HCT116 (cell line): Measurements from ENCODE around the gene TAF15. TPM values are rescaled to one million over a fixed set of nuclear protein-coding genes. Genes with fewer than 3 reads are reported as not detected.
A peak's percentile ranks its signal among the peaks of the same experiment; 100 is the strongest.

ENCODE experiments used
- ATAC-seq: fragments of 200-7000 bp; cut with Tn5 transposase; 2 replicates; pipeline ENCODE4 v1.9.1; 2020; ENCODE audit warnings: mild to moderate bottlenecking, moderate library complexity
- BruUV-seq: library from RNA; stranded (reverse); fragments of 400-500 nt; replicated peaks from 2 replicates; lab custom pipeline; 2021; lab: Mats Ljungman, UMichigan
- CTCF ChIA-PET: fragments of 300-600 bp; sonication (Branson Sonifier 250); formaldehyde crosslinking; loops from one replicate; lab custom pipeline; 2021; ENCODE audit warnings: antibody characterized with exemption; lab: Charles Lee
- POLR2A ChIA-PET: fragments of 300-600, 350-600 bp; sonication (Branson Sonifier 250); formaldehyde crosslinking; loops from one replicate; lab custom pipeline; 2021; ENCODE audit warnings: antibody characterized with exemption; lab: Charles Lee
- RAD21 ChIA-PET, 2 experiments: fragments of 300-600 bp; sonication (Branson Sonifier 250); formaldehyde crosslinking; loops; one replicate each; lab custom pipeline; 2023; ENCODE audit warnings: low total read pairs in 2 of 2; ENCODE audit not compliant: uncharacterized antibody in 2 of 2, unreplicated experiment in 2 of 2, low non-redundant PET in 1 of 2; lab: Charles Lee
- DNase-seq: peaks from one replicate; pipeline ENCODE4 v3.0.0-alpha.2; 2010; ENCODE audit warnings: low read depth, low spot score
- H2AFZ ChIP-seq: fragments of 200-600 bp; shearing (Covaris generic), sonication (generic); 2 replicates; pipeline ENCODE4 v1.6.1; 2017; ENCODE audit warnings: low read depth, mixed run types, mixed read lengths, antibody characterized with exemption, low read length; ENCODE audit not compliant: poor library complexity, severe bottlenecking
- H3K27ac ChIP-seq: 2 replicates; pipeline ENCODE4 v1.5.1; 2012; ENCODE audit warnings: low read depth, low read length
- H3K27me3 ChIP-seq: fragments of 200-600 bp; sonication (generic); 2 replicates; pipeline ENCODE4 v1.6.1; 2016; ENCODE audit warnings: mixed run types, low read length, mixed read lengths; ENCODE audit not compliant: insufficient read depth
- H3K36me3 ChIP-seq, 2 experiments: fragments of 200-500 bp in 1 of 2; fragments of 200-600 bp in 1 of 2; sonication (Bioruptor generic) in 1 of 2; sonication (generic) in 1 of 2; 2 replicates each; pipeline versions ENCODE4 v1.5.1 to v1.6.1; 2014 to 2016; ENCODE audit warnings: low read length in 2 of 2, inconsistent platforms in 1 of 2, mixed read lengths in 1 of 2, mixed run types in 1 of 2; ENCODE audit not compliant: insufficient read depth in 2 of 2, control insufficient read depth in 1 of 2
- H3K4me1 ChIP-seq, 2 experiments: fragments of 200-600 bp in 1 of 2; sonication (generic) in 1 of 2; 2 replicates each; pipeline versions ENCODE4 v1.5.1 to v1.6.1; 2012 to 2017; ENCODE audit warnings: low read length in 2 of 2, inconsistent platforms in 1 of 2, mild to moderate bottlenecking in 1 of 2, mixed read lengths in 1 of 2, mixed run types in 1 of 2, moderate library complexity in 1 of 2; ENCODE audit not compliant: insufficient read depth in 2 of 2, control insufficient read depth in 1 of 2
- H3K4me2 ChIP-seq: fragments of 200-600 bp; sonication (generic); 2 replicates; pipeline ENCODE4 v1.6.1; 2017; ENCODE audit warnings: mixed run types, low read length, mixed read lengths
- H3K4me3 ChIP-seq, 2 experiments: fragments of 200-600 bp in 1 of 2; sonication (generic) in 1 of 2; replicated peaks in 1 of 2; 2 replicates each; pipeline ENCODE4 v1.5.1; 2011 to 2016; ENCODE audit warnings: low read length in 2 of 2, control low read depth in 1 of 2, low read depth in 1 of 2, mild to moderate bottlenecking in 1 of 2, mixed read lengths in 1 of 2, mixed run types in 1 of 2
- H3K79me2 ChIP-seq: fragments of 200-600 bp; sonication (generic); 2 replicates; pipeline ENCODE4 v1.6.1; 2017; ENCODE audit warnings: mild to moderate bottlenecking, mixed run types, low read length, moderate library complexity, mixed read lengths; ENCODE audit not compliant: insufficient read depth
- H3K9ac ChIP-seq: fragments of 200-600 bp; sonication (generic); 2 replicates; pipeline ENCODE4 v1.6.1; 2016; ENCODE audit warnings: low read length, mixed read lengths
- H3K9me2 ChIP-seq: fragments of 200-600 bp; sonication (generic), shearing (Covaris generic); 2 replicates; pipeline ENCODE4 v1.6.1; 2017; ENCODE audit warnings: mixed run types, mild to moderate bottlenecking, moderate library complexity; ENCODE audit not compliant: insufficient read depth
- H3K9me3 ChIP-seq, 2 experiments: fragments of 200-500 bp in 1 of 2; fragments of 200-600 bp in 1 of 2; sonication (Bioruptor generic) in 1 of 2; sonication (generic) in 1 of 2; 2 replicates each; pipeline ENCODE4 v1.6.1; 2014 to 2017; ENCODE audit warnings: low read length in 2 of 2, mixed read lengths in 2 of 2, inconsistent platforms in 1 of 2, low read depth in 1 of 2, mild to moderate bottlenecking in 1 of 2, mixed run types in 1 of 2, moderate library complexity in 1 of 2; ENCODE audit not compliant: control insufficient read depth in 1 of 2, insufficient read depth in 1 of 2
- H4K20me1 ChIP-seq: fragments of 200-600 bp; sonication (generic), shearing (Covaris generic); 2 replicates; pipeline ENCODE4 v1.6.1; 2017; ENCODE audit warnings: mixed run types, mild to moderate bottlenecking, moderate library complexity; ENCODE audit not compliant: insufficient read depth
- CBX3 ChIP-seq: IDR thresholded peaks from 2 replicates; pipeline ENCODE4 v1.6.1; 2012; ENCODE audit warnings: low read depth
- ELF1 ChIP-seq: IDR thresholded peaks from 2 replicates; pipeline ENCODE4 v1.6.1; 2012; ENCODE audit warnings: low read depth, borderline replicate concordance
- YY1 ChIP-seq: IDR thresholded peaks from 2 replicates; pipeline ENCODE4 v1.6.1; 2011; ENCODE audit warnings: low read length, low read depth, moderate library complexity, mild to moderate bottlenecking; ENCODE audit not compliant: insufficient replicate concordance; ENCODE audit errors: extremely low read depth
- ZFX ChIP-seq: fragments of 450-650 bp; IDR thresholded peaks from 2 replicates; pipeline ENCODE4 v1.6.1; 2017
- ZNF274 ChIP-seq: fragments of 200-500 bp; sonication (Bioruptor generic); IDR thresholded peaks from 2 replicates; pipeline ENCODE4 v1.6.1; 2014; ENCODE audit warnings: mild to moderate bottlenecking, low read depth, low read length, inconsistent platforms
- intact Hi-C: fragments of 100-400 bp; cut with micrococcal nuclease; formaldehyde crosslinking; loops from 2 replicates; pipeline ENCODE4 v1.10.0; 2022
- total RNA-seq: library from RNA; stranded (reverse); gene quantifications from one replicate; pipeline ENCODE4 v1.2.1, GENCODE V29; 2021; ENCODE audit not compliant: unreplicated experiment
- TF ChIP-seq, protein P1 (sequence below): IDR thresholded peaks from 2 replicates; pipeline ENCODE4 v1.6.1; 2012; ENCODE audit warnings: low read depth
- TF ChIP-seq, protein P2 (sequence below), 3 experiments: fragments of 200-600 bp in 1 of 3; sonication (generic) in 1 of 3; IDR thresholded peaks in 2 of 3; conservative IDR thresholded peaks in 1 of 3; 2 replicates each; pipeline ENCODE4 v1.5.1; 2012 to 2017; ENCODE audit warnings: low read depth in 2 of 3, low read length in 2 of 3, antibody characterized with exemption in 1 of 3, borderline replicate concordance in 1 of 3, control low read depth in 1 of 3, mild to moderate bottlenecking in 1 of 3, mixed read lengths in 1 of 3, mixed run types in 1 of 3, moderate library complexity in 1 of 3; ENCODE audit not compliant: insufficient read depth in 1 of 3

Gene TAF15
- total RNA-seq, 1 experiment from 2014 or later = 346 TPM

DNA sequence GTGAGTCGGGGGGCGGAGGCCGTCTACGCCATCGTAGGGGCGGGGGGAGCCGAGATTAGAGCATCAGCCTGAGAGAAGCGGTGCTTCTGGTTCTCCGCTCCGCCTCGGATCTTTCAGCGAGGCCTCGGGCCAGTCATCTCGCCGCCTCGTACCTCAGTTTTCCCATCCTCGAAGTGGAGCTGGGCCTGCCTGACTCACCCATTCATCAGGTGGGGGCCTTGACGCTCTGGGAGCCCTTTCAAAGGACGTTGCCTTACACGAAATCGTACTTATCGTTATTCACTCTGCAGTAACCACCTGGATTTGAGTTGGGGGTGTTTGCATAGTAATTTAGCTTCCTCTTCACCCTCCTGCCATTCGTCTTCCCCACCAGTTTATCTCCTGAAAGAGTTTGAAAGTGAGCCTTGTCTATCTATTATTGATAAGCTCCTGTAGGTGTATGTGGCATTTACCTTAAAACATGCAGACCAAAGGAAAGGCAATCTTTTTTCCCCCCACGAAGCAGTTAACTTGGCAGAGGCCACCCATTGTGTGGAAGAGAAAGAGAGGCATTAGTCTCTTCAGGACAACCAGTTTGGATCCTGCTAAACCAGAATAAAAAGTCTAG lies 674 bp downstream of the TAF15 start:
- Histone ChIP-seq H3K4me3 (peak overlapping the region; percentile 76 to 89), H3K9me2 (no peaks in the 10 kb centered on the region), H4K20me1 (peaks cover 36% of the 10 kb centered on the region), H3K4me2 (peak overlapping the region; percentile 92), H3K79me2 (peaks cover 56% of the 10 kb centered on the region), H3K36me3 (peaks cover 0 to 2% of the 10 kb centered on the region in 2 experiments; a peak in 1 of 4 replicates), H3K27ac (peak overlapping the region; percentile 66), H3K27me3 (no peaks in the 10 kb centered on the region), H3K9ac (peak overlapping the region; percentile 89), H2AFZ (no peak overlapping the region), H3K4me1 (peaks cover 22 to 34% of the 10 kb centered on the region in 2 experiments), H3K9me3 (no peaks in the 10 kb centered on the region)
- TF ChIP-seq, protein P1, sequence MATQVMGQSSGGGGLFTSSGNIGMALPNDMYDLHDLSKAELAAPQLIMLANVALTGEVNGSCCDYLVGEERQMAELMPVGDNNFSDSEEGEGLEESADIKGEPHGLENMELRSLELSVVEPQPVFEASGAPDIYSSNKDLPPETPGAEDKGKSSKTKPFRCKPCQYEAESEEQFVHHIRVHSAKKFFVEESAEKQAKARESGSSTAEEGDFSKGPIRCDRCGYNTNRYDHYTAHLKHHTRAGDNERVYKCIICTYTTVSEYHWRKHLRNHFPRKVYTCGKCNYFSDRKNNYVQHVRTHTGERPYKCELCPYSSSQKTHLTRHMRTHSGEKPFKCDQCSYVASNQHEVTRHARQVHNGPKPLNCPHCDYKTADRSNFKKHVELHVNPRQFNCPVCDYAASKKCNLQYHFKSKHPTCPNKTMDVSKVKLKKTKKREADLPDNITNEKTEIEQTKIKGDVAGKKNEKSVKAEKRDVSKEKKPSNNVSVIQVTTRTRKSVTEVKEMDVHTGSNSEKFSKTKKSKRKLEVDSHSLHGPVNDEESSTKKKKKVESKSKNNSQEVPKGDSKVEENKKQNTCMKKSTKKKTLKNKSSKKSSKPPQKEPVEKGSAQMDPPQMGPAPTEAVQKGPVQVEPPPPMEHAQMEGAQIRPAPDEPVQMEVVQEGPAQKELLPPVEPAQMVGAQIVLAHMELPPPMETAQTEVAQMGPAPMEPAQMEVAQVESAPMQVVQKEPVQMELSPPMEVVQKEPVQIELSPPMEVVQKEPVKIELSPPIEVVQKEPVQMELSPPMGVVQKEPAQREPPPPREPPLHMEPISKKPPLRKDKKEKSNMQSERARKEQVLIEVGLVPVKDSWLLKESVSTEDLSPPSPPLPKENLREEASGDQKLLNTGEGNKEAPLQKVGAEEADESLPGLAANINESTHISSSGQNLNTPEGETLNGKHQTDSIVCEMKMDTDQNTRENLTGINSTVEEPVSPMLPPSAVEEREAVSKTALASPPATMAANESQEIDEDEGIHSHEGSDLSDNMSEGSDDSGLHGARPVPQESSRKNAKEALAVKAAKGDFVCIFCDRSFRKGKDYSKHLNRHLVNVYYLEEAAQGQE = no peak
- TF ChIP-seq ELF1 = no peak
- ChIA-PET CTCF (interaction anchor here (3.3 kb wide), 1 partner anchor 45 kb away, joined by 76 read pairs; no protein-coding TSS in a partner anchor), RAD21 (interaction anchor here in 1 of 2 experiments (1.4 kb wide), 1 partner anchor 46 kb away, joined by 10 read pairs; no protein-coding TSS in a partner anchor), POLR2A (interaction anchor here (0.9 to 3.9 kb wide), 7 partner anchors 8 to 231 kb away, joined by 3 to 41 read pairs (median 4); partner anchors contain the start of gene PEX12)
- DNase-seq (no peak), ATAC-seq (no peak)
- no TSS peak for BruUV-seq
- intact Hi-C loops = loop anchor here (1.0 to 10.0 kb wide), 2 partner anchors 46 to 195 kb away; no protein-coding TSS in a partner anchor

DNA sequence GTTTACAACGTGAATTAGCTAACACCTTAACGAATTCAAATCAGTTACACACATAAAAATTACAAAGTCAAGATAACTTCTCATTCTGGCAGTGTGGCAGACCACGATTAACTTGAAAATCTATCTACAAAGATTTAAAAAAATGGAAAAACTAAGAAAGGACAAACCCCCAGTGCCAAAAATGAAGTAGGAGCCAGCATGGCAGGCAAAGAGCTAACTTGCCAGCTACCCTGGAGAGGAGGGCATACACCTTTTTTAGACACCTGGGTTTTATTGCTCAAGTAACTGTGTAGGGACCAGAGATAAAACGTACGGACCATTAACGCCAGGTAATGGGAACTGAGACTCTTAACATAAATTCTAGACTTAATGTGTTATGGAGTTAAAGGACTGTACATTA lies 2.5 kb downstream of the TAF15 start:
- H2AFZ ChIP-seq = no peak overlapping the region
- peaks cover 4 to 13% of the 10 kb centered on the region in 2 experiments; a peak in 3 of 4 replicates for H3K36me3 ChIP-seq
- POLR2A ChIA-PET = interaction anchor here (0.6 kb wide), 1 partner anchor 222 kb away, joined by 3 read pairs; no protein-coding TSS in a partner anchor
- H3K9me3 ChIP-seq = no peaks in the 10 kb centered on the region
- no peak overlapping the region for H3K4me3 ChIP-seq
- H3K27ac ChIP-seq = no peak overlapping the region
- H3K4me1 ChIP-seq = peaks cover 22 to 30% of the 10 kb centered on the region in 2 experiments
- DNase-seq = no peak
- no peak overlapping the region for H3K9ac ChIP-seq
- no TSS peak for BruUV-seq
- H4K20me1 ChIP-seq = peaks cover 44% of the 10 kb centered on the region
- peaks cover 74% of the 10 kb centered on the region for H3K79me2 ChIP-seq
- no peaks in the 10 kb centered on the region for H3K9me2 ChIP-seq
- TF ChIP-seq YY1 (no peak), CBX3 (no peak), ELF1 (no peak), ZFX (no peak), ZNF274 (no peak)
- TF ChIP-seq, protein P2, sequence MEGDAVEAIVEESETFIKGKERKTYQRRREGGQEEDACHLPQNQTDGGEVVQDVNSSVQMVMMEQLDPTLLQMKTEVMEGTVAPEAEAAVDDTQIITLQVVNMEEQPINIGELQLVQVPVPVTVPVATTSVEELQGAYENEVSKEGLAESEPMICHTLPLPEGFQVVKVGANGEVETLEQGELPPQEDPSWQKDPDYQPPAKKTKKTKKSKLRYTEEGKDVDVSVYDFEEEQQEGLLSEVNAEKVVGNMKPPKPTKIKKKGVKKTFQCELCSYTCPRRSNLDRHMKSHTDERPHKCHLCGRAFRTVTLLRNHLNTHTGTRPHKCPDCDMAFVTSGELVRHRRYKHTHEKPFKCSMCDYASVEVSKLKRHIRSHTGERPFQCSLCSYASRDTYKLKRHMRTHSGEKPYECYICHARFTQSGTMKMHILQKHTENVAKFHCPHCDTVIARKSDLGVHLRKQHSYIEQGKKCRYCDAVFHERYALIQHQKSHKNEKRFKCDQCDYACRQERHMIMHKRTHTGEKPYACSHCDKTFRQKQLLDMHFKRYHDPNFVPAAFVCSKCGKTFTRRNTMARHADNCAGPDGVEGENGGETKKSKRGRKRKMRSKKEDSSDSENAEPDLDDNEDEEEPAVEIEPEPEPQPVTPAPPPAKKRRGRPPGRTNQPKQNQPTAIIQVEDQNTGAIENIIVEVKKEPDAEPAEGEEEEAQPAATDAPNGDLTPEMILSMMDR (IDR thresholded peaks at IDR 0.05 in 2 of 3, conservative IDR thresholded peaks at IDR 0.05 in 1 of 3; ENCODE audit: borderline replicate concordance in 1 of 3, insufficient read depth in 1 of 3, low read depth in 2 of 3, low read length in 2 of 3) = no peak
- H3K27me3 ChIP-seq = no peaks in the 10 kb centered on the region
- RAD21 ChIA-PET = no interaction called here
- no peak for ATAC-seq
- intact Hi-C loops = no loop called here
- CTCF ChIA-PET = interaction anchor here (1.1 kb wide), 1 partner anchor 48 kb away, joined by 4 read pairs; no protein-coding TSS in a partner anchor
- H3K4me2 ChIP-seq = no peak overlapping the region; the same call in 1 of the 2 replicates
